Measurements from ENCODE around the gene ELP4.

ELP4 gene

GRCh38 chr11:31814176-31814868 lies 304.8 kb downstream of the ELP4 start:
- H3K27ac ChIP-seq = no peak overlapping the region
- TF ChIP-seq CTCF (conservative IDR thresholded peaks at IDR 0.05) = no peak

GRCh38 chr11:31815711-31816467 lies 306.3 kb downstream of the ELP4 start:
- no peak overlapping the region for H3K27ac ChIP-seq
- no peak for TF ChIP-seq CTCF (conservative IDR thresholded peaks at IDR 0.05)

GRCh38 chr11:31816468-31817053 lies 307.0 kb downstream of the ELP4 start:
- TF ChIP-seq CTCF (conservative IDR thresholded peaks at IDR 0.05) = no peak
- H3K27ac ChIP-seq = no peak overlapping the region

GRCh38 chr11:31817054-31817620 lies 307.6 kb downstream of the ELP4 start:
- H3K27ac ChIP-seq = no peak overlapping the region
- no peak for TF ChIP-seq CTCF (conservative IDR thresholded peaks at IDR 0.05)

- no peak for TF ChIP-seq CTCF (conservative IDR thresholded peaks at IDR 0.05)
- H3K27ac ChIP-seq = no peak overlapping the region
Measured at GRCh38 chr11:31817621-31818424, 308.3 kb downstream of the ELP4 start.

- TF ChIP-seq CTCF (conservative IDR thresholded peaks at IDR 0.05) = no peak
- no peak overlapping the region for H3K27ac ChIP-seq
Measured at GRCh38 chr11:31818425-31818755, 308.8 kb downstream of the ELP4 start.

Data from VCaP (cell line).